CD4-positive, alpha-beta T cell treated with Interleukin-6 at 100 ng/mL for 8 hours (primary cell): ENCODE results near the gene WWTR1.

ENCODE experiments used
- DNase-seq: peaks from one replicate; pipeline ENCODE4 v3.0.0-alpha.2; 2020; ENCODE audit warnings: mixed read lengths, low spot score

The WWTR1 gene

GRCh38 chr3:149566292-149566975, 91.4 kb downstream of the WWTR1 start:
- DNase-seq = no peak

- no peak for DNase-seq
Observed at GRCh38 chr3:149564079-149564478, 93.7 kb downstream of the WWTR1 start.

GRCh38 chr3:149563114-149563513, 94.7 kb downstream of the WWTR1 start:
- DNase-seq = no peak

GRCh38 chr3:149560617-149561016, 97.2 kb downstream of the WWTR1 start:
- DNase-seq = no peak

GRCh38 chr3:149560001-149560400, 97.8 kb downstream of the WWTR1 start:
- no peak for DNase-seq

- no peak for DNase-seq
Observed at GRCh38 chr3:149559525-149559924, 98.3 kb downstream of the WWTR1 start.

GRCh38 chr3:149555927-149556326, 101.9 kb downstream of the WWTR1 start:
- no peak for DNase-seq

GRCh38 chr3:149554826-149555225, 103.0 kb downstream of the WWTR1 start:
- no peak for DNase-seq

- DNase-seq = no peak
Observed at GRCh38 chr3:149553781-149554451, 103.9 kb downstream of the WWTR1 start.

GRCh38 chr3:149552700-149553099, 105.1 kb downstream of the WWTR1 start:
- DNase-seq = no peak

GRCh38 chr3:149551500-149551899, 106.3 kb downstream of the WWTR1 start:
- DNase-seq = no peak

- no peak for DNase-seq
Observed at GRCh38 chr3:149548669-149549065, 109.2 kb downstream of the WWTR1 start.

GRCh38 chr3:149547954-149548668, 109.7 kb downstream of the WWTR1 start:
- no peak for DNase-seq

GRCh38 chr3:149547413-149547812, 110.4 kb downstream of the WWTR1 start:
- DNase-seq = no peak

GRCh38 chr3:149545049-149545448, 112.8 kb downstream of the WWTR1 start:
- no peak for DNase-seq

- DNase-seq = no peak
Observed at GRCh38 chr3:149542375-149543312, 115.2 kb downstream of the WWTR1 start.

- DNase-seq = no peak
Observed at GRCh38 chr3:149541091-149541491, 116.7 kb downstream of the WWTR1 start.

GRCh38 chr3:149538371-149538770, 119.5 kb downstream of the WWTR1 start:
- no peak for DNase-seq

GRCh38 chr3:149536429-149536828, 121.4 kb downstream of the WWTR1 start:
- DNase-seq = no peak

GRCh38 chr3:149535333-149535685, 122.5 kb downstream of the WWTR1 start:
- DNase-seq = no peak

GRCh38 chr3:149534671-149535332, 123.0 kb downstream of the WWTR1 start:
- DNase-seq = no peak

GRCh38 chr3:149534082-149534481, 123.7 kb downstream of the WWTR1 start:
- DNase-seq = no peak
